Activated CD4-positive, alpha-beta T cell treated with anti-CD3 and anti-CD28 coated beads, Interleukin-2, amount 10 ng/mL, durations not matched to agents 7 days and 5 days (primary cell): Measurements from ENCODE around the gene CUL1. TPM values are rescaled to one million over a fixed set of nuclear protein-coding genes. Genes with fewer than 3 reads are reported as not detected.

ENCODE experiments used
- CTCF ChIA-PET: fragments of 350-600 bp; sonication (Branson Sonifier 250); formaldehyde crosslinking; loops from one replicate; lab custom pipeline; 2021; ENCODE audit warnings: antibody characterized with exemption; lab: Charles Lee
- POLR2A ChIA-PET: fragments of 350-600 bp; sonication (Branson Sonifier 250); formaldehyde crosslinking; loops from one replicate; lab custom pipeline; 2021; ENCODE audit warnings: antibody characterized with exemption; lab: Charles Lee
- DNase-seq: peaks from one replicate; pipeline ENCODE4 v3.0.0-alpha.2; 2020
- H3K27ac Mint-ChIP-seq: one replicate; pipeline ENCODE4 v1.8.0; 2021; ENCODE audit warnings: mild to moderate bottlenecking, moderate library complexity, mixed read lengths
- H3K27me3 Mint-ChIP-seq: one replicate; pipeline ENCODE4 v1.8.0; 2021; ENCODE audit warnings: mixed read lengths
- H3K36me3 Mint-ChIP-seq: one replicate; pipeline ENCODE4 v1.8.0; 2021; ENCODE audit warnings: low read depth, mixed read lengths
- H3K4me1 Mint-ChIP-seq: one replicate; pipeline ENCODE4 v1.8.0; 2021; ENCODE audit warnings: mixed read lengths
- H3K4me3 Mint-ChIP-seq: one replicate; pipeline ENCODE4 v1.8.0; 2021; ENCODE audit warnings: mild to moderate bottlenecking, moderate library complexity, mixed read lengths
- H3K9me3 Mint-ChIP-seq: one replicate; pipeline ENCODE4 v1.8.0; 2021; ENCODE audit warnings: mixed read lengths
- total RNA-seq, 2 experiments: library from RNA; stranded (reverse); gene quantifications; one replicate each; pipeline ENCODE4 v1.2.3, GENCODE V29; 2021

The CUL1 gene
- total RNA-seq, 2 experiments from 2014 or later, result 51.9 to 57.8 TPM

DNA sequence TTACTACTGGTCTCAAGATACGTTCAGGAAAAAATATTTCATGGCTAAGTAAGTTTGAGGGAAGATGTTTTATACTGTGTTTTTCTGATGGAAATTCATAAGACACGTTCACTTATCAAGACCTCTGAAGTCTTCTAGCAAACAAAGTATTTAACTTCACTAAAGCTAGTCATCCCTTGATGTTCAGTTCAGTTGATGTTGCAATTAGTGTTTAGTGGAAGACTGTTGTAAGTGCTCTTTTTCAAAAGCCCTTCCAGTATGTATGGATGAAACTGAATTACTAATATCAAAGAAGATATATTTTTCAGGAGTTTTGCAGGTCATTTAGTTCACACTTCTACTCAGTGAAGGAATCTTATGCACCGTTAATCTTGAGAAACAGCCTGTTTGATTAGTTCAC is 25.1 kb downstream of the CUL1 start:
- no peak overlapping the region for H3K27ac Mint-ChIP-seq
- no peaks in the 10 kb centered on the region for H3K27me3 Mint-ChIP-seq
- no peak for DNase-seq
- ChIA-PET CTCF (interaction anchor here (0.7 kb wide), 1 partner anchor 22 kb away, joined by 3 read pairs; no protein-coding TSS in a partner anchor), POLR2A (no interaction called here)
- H3K36me3 Mint-ChIP-seq, result peaks cover 7% of the 10 kb centered on the region
- no peaks in the 10 kb centered on the region for H3K9me3 Mint-ChIP-seq
- peaks cover 73% of the 10 kb centered on the region for H3K4me1 Mint-ChIP-seq
- no peak overlapping the region for H3K4me3 Mint-ChIP-seq

DNA sequence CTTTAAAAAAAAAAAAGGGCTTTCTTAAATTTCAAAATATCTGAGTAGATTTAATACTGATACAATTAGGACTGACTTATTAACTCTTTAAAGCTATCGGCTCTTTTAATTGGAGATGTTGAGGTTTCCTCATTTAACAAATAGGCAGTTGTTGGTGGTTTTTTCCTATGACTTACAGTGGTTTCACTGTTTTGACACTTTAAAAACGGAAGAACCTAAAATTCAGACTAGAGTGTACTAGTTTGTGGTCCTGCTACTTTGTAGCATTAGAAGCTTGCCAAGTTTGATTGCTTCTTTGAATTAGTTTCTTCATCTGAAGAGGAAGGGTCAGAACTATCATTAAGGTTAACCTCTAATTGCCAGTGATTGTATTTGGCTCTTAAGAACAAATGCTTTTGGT is 27.7 kb downstream of the CUL1 start:
- Mint-ChIP-seq H3K4me3 (no peak overlapping the region), H3K27me3 (no peaks in the 10 kb centered on the region), H3K4me1 (peaks cover 66% of the 10 kb centered on the region), H3K9me3 (no peaks in the 10 kb centered on the region), H3K36me3 (peaks cover 11% of the 10 kb centered on the region), H3K27ac (no peak overlapping the region)
- CTCF ChIA-PET, result no interaction called here
- no peak for DNase-seq
- POLR2A ChIA-PET, result interaction anchor here (0.7 kb wide), 1 partner anchor 150 kb away, joined by 4 read pairs; no protein-coding TSS in a partner anchor

- ChIA-PET CTCF (interaction anchor here (0.6 to 1.1 kb wide), 3 partner anchors 86 to 339 kb away, joined by 4 to 5 read pairs (median 5); no protein-coding TSS in a partner anchor), POLR2A (no interaction called here)
- no peak overlapping the region for H3K4me3 Mint-ChIP-seq
- peaks cover 18% of the 10 kb centered on the region for H3K36me3 Mint-ChIP-seq
- no peaks in the 10 kb centered on the region for H3K27me3 Mint-ChIP-seq
- no peaks in the 10 kb centered on the region for H3K9me3 Mint-ChIP-seq
- no peak for DNase-seq
- no peak overlapping the region for H3K27ac Mint-ChIP-seq
- H3K4me1 Mint-ChIP-seq, result peaks cover 59% of the 10 kb centered on the region
These were observed 29.0 kb downstream of the CUL1 start for GRCh38 chr7:148727501-148728278.

- POLR2A ChIA-PET, result interaction anchor here (0.6 kb wide), 1 partner anchor 64 kb away, joined by 3 read pairs; no protein-coding TSS in a partner anchor
- no peak for DNase-seq
- H3K4me1 Mint-ChIP-seq, result peaks cover 50% of the 10 kb centered on the region
- H3K27ac Mint-ChIP-seq, result no peak overlapping the region
- H3K4me3 Mint-ChIP-seq, result no peak overlapping the region
- no peaks in the 10 kb centered on the region for H3K9me3 Mint-ChIP-seq
- peaks cover 35% of the 10 kb centered on the region for H3K36me3 Mint-ChIP-seq
- no peaks in the 10 kb centered on the region for H3K27me3 Mint-ChIP-seq
- CTCF ChIA-PET, result interaction anchor here (1.3 to 1.6 kb wide), 3 partner anchors 17 to 144 kb away, joined by 3 read pairs; no protein-coding TSS in a partner anchor
These were observed 31.5 kb downstream of the CUL1 start for GRCh38 chr7:148729984-148730733.

- Mint-ChIP-seq H3K4me1 (peaks cover 25% of the 10 kb centered on the region), H3K9me3 (no peaks in the 10 kb centered on the region), H3K4me3 (no peak overlapping the region), H3K27me3 (no peaks in the 10 kb centered on the region), H3K36me3 (peaks cover 49% of the 10 kb centered on the region), H3K27ac (no peak overlapping the region)
- ChIA-PET CTCF (no interaction called here), POLR2A (interaction anchor here (0.5 kb wide), 1 partner anchor 288 kb away, joined by 3 read pairs; no protein-coding TSS in a partner anchor)
- no peak for DNase-seq
These were observed 34.2 kb downstream of the CUL1 start for GRCh38 chr7:148732862-148733261.

DNA sequence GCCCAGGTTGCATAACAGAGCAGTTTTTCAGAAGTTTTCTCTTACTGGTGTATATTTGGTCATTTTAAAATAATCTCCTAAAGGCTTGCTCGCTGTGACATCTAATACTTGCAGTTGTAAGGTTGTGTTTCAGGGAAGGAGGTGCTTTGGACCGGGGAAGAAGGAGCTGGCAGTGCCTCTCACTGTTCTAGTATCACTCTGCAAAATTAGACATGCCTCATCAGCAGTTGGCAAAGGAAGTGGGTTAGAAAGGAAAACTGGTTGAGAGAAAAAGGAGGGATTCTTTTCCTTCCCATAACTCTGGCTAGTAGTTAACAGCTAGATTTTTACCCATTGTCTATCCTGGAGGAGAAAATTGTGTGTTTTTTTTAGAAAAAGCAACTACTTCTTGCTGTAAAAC is 34.8 kb downstream of the CUL1 start:
- no peak for DNase-seq
- ChIA-PET POLR2A (no interaction called here), CTCF (interaction anchor here (0.8 kb wide), 1 partner anchor 15 kb away, joined by 3 read pairs; no protein-coding TSS in a partner anchor)
- no peaks in the 10 kb centered on the region for H3K9me3 Mint-ChIP-seq
- no peak overlapping the region for H3K4me3 Mint-ChIP-seq
- H3K36me3 Mint-ChIP-seq, result peaks cover 52% of the 10 kb centered on the region
- H3K27me3 Mint-ChIP-seq, result no peaks in the 10 kb centered on the region
- peaks cover 21% of the 10 kb centered on the region for H3K4me1 Mint-ChIP-seq
- no peak overlapping the region for H3K27ac Mint-ChIP-seq

- no peak for DNase-seq
- no peak overlapping the region for H3K27ac Mint-ChIP-seq
- CTCF ChIA-PET, result interaction anchor here (0.6 kb wide), 1 partner anchor 169 kb away, joined by 3 read pairs; no protein-coding TSS in a partner anchor
- POLR2A ChIA-PET, result interaction anchor here (0.7 kb wide), 1 partner anchor 80 kb away, joined by 3 read pairs; no protein-coding TSS in a partner anchor
- H3K4me3 Mint-ChIP-seq, result no peak overlapping the region
- peaks cover 17% of the 10 kb centered on the region for H3K4me1 Mint-ChIP-seq
- H3K27me3 Mint-ChIP-seq, result no peaks in the 10 kb centered on the region
- H3K36me3 Mint-ChIP-seq, result peaks cover 63% of the 10 kb centered on the region
- H3K9me3 Mint-ChIP-seq, result no peaks in the 10 kb centered on the region
These were observed 36.4 kb downstream of the CUL1 start for GRCh38 chr7:148735141-148735540.

DNA sequence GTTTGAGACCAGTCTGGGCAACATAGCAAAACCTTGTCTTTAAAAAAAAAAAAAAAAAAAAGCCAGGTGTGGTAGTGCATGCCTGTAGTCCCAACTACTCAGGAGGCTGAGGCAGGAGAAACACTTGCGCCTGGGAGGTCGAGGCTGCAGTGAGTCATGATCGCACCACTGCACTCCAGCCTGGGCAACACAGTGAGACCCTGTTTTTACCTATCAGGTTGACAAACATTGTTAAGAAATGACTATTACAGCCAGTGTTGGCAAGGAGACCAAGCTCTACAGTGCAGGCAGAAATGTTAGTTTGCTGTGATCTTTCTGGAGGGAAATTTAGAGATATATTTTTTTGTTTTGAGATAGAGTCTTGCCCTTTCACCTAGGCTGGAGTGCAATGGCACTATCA is 37.3 kb downstream of the CUL1 start:
- Mint-ChIP-seq H3K36me3 (peaks cover 71% of the 10 kb centered on the region), H3K27me3 (no peaks in the 10 kb centered on the region), H3K27ac (no peak overlapping the region), H3K4me1 (peaks cover 17% of the 10 kb centered on the region), H3K4me3 (no peak overlapping the region), H3K9me3 (peaks cover 2% of the 10 kb centered on the region)
- ChIA-PET CTCF (interaction anchor here (0.6 kb wide), 1 partner anchor 168 kb away, joined by 3 read pairs; no protein-coding TSS in a partner anchor), POLR2A (no interaction called here)
- no peak for DNase-seq

GRCh38 chr7:148738737-148739535 is 40.2 kb downstream of the CUL1 start:
- peaks cover 6% of the 10 kb centered on the region for H3K4me1 Mint-ChIP-seq
- H3K27me3 Mint-ChIP-seq, result no peaks in the 10 kb centered on the region
- H3K9me3 Mint-ChIP-seq, result peaks cover 12% of the 10 kb centered on the region
- peaks cover 73% of the 10 kb centered on the region for H3K36me3 Mint-ChIP-seq
- CTCF ChIA-PET, result no interaction called here
- no peak overlapping the region for H3K4me3 Mint-ChIP-seq
- no peak overlapping the region for H3K27ac Mint-ChIP-seq
- no peak for DNase-seq
- POLR2A ChIA-PET, result no interaction called here

DNA sequence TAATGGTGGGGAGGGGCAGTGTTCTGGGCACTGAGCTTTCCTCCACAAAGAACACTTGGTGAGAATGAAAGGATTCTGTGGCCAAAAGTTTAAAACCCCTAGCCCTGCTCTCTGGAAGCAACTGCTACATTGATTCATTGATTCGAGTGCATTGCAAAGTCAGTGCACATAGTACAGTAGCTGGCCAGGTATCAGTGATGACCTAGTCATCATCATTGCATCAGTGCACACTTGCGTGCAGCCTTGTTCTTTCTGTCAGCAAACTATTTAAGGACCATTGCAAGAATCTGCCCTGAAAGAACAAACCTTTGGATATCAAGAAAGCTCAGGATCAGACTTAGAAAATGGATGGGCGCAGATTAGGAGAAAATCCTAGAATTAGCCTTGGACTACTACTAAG is 47.4 kb downstream of the CUL1 start:
- Mint-ChIP-seq H3K27ac (no peak overlapping the region), H3K9me3 (peaks cover 14% of the 10 kb centered on the region), H3K27me3 (no peaks in the 10 kb centered on the region), H3K36me3 (peaks cover 51% of the 10 kb centered on the region), H3K4me3 (no peak overlapping the region), H3K4me1 (peaks cover 19% of the 10 kb centered on the region)
- DNase-seq, result no peak
- CTCF ChIA-PET, result interaction anchor here (0.5 to 1.4 kb wide), 3 partner anchors 26 to 127 kb away, joined by 3 read pairs; no protein-coding TSS in a partner anchor
- POLR2A ChIA-PET, result no interaction called here

DNA sequence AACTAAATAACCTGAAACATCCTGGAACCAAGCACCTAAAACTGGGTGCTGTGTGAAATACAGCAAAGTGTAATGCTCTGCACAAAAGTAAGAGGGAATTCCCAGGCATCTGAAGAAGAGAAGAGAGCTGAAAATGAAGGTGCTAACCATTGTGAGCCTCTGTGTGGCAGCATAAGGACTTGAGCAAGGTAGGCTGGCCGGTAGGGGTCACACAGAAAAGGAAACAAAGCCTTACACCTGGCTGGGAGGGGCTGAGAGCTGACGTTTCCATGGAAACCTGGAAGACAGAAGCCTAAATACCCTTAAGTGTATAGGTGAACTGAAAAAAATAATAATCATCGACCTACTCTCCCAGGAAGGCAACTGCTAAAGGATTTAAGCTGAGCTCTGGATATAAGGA is 48.6 kb downstream of the CUL1 start:
- no peak for DNase-seq
- H3K27ac Mint-ChIP-seq, result no peak overlapping the region
- H3K9me3 Mint-ChIP-seq, result peaks cover 8% of the 10 kb centered on the region
- POLR2A ChIA-PET, result no interaction called here
- no peak overlapping the region for H3K4me3 Mint-ChIP-seq
- H3K27me3 Mint-ChIP-seq, result no peaks in the 10 kb centered on the region
- peaks cover 17% of the 10 kb centered on the region for H3K4me1 Mint-ChIP-seq
- peaks cover 45% of the 10 kb centered on the region for H3K36me3 Mint-ChIP-seq
- CTCF ChIA-PET, result interaction anchor here (0.7 to 1.6 kb wide), 7 partner anchors 8 to 219 kb away, joined by 3 to 4 read pairs (median 3); no protein-coding TSS in a partner anchor
